ENCODE measurements around the gene RNF130. TPM values are rescaled to one million over a fixed set of nuclear protein-coding genes. Genes with fewer than 3 reads are reported as not detected.

Gene RNF130
- 19.8 TPM for total RNA-seq

GRCh38 chr5:180071531-180072255 is at the start of gene RNF130:
TSS of gene RNF130 (minus strand) at chr5:180071759. CDS start at chr5:180071702, 57 bp downstream.
- H3K36me3 ChIP-seq (ENCODE audit: control insufficient read depth in 3 of 3, insufficient read depth in 3 of 3, low read length in 3 of 3) = no peaks in the 10 kb centered on the region
- H3K4me1 ChIP-seq (ENCODE audit: control insufficient read depth in 3 of 3, insufficient read depth in 3 of 3, low read length in 3 of 3) = peaks cover 14 to 18% (median 15%) of the 10 kb centered on the region in 3 donors
- H3K4me3 ChIP-seq (ENCODE audit: low read length in 3 of 3) = peak within 1 kb of the TSS; percentile 80 to 89 (median 87)
- peak within 1 kb of the TSS; percentile 87 for H3K27ac ChIP-seq (ENCODE audit: low read depth, low read length)
- H3K27me3 ChIP-seq (ENCODE audit: control insufficient read depth in 3 of 3, insufficient read depth in 3 of 3, low read length in 3 of 3) = no peaks in the 10 kb centered on the region
- H3K9ac ChIP-seq (ENCODE audit: low read depth in 1 of 3, low read length in 3 of 3) = peak within 1 kb of the TSS; percentile 86 to 93 (median 88)
- no peaks in the 10 kb centered on the region for H3K9me3 ChIP-seq (ENCODE audit: control insufficient read depth in 3 of 3, low read length in 3 of 3)

- Histone ChIP-seq H3K36me3 (ENCODE audit: control insufficient read depth in 3 of 3, insufficient read depth in 3 of 3, low read length in 3 of 3) (no peaks in the 10 kb centered on the region), H3K9me3 (ENCODE audit: control insufficient read depth in 3 of 3, low read length in 3 of 3) (no peaks in the 10 kb centered on the region), H3K4me3 (ENCODE audit: low read length in 3 of 3) (no peak overlapping the region), H3K27me3 (ENCODE audit: control insufficient read depth in 3 of 3, insufficient read depth in 3 of 3, low read length in 3 of 3) (peaks cover 0 to 15% (median 12%) of the 10 kb centered on the region in 3 donors), H3K4me1 (ENCODE audit: control insufficient read depth in 3 of 3, insufficient read depth in 3 of 3, low read length in 3 of 3) (no peaks in the 10 kb centered on the region), H3K9ac (ENCODE audit: low read depth in 1 of 3, low read length in 3 of 3) (no peak overlapping the region), H3K27ac (ENCODE audit: low read depth, low read length) (no peak overlapping the region)
These were observed 48.9 kb upstream of the RNF130 start for GRCh38 chr5:180120237-180121101.

- Histone ChIP-seq H3K4me1 (ENCODE audit: control insufficient read depth in 3 of 3, insufficient read depth in 3 of 3, low read length in 3 of 3) (no peaks in the 10 kb centered on the region), H3K4me3 (ENCODE audit: low read length in 3 of 3) (no peak overlapping the region), H3K27me3 (ENCODE audit: control insufficient read depth in 3 of 3, insufficient read depth in 3 of 3, low read length in 3 of 3) (peaks cover 0 to 13% (median 12%) of the 10 kb centered on the region in 3 donors), H3K27ac (ENCODE audit: low read depth, low read length) (no peak overlapping the region), H3K9me3 (ENCODE audit: control insufficient read depth in 3 of 3, low read length in 3 of 3) (no peaks in the 10 kb centered on the region), H3K9ac (ENCODE audit: low read depth in 1 of 3, low read length in 3 of 3) (no peak overlapping the region), H3K36me3 (ENCODE audit: control insufficient read depth in 3 of 3, insufficient read depth in 3 of 3, low read length in 3 of 3) (no peaks in the 10 kb centered on the region)
These were observed 48.3 kb upstream of the RNF130 start for GRCh38 chr5:180119903-180120236.

GRCh38 chr5:180119031-180119902 is 47.7 kb upstream of the RNF130 start:
- Histone ChIP-seq H3K9ac (ENCODE audit: low read depth in 1 of 3, low read length in 3 of 3) (no peak overlapping the region), H3K4me3 (ENCODE audit: low read length in 3 of 3) (no peak overlapping the region), H3K27ac (ENCODE audit: low read depth, low read length) (no peak overlapping the region), H3K9me3 (ENCODE audit: control insufficient read depth in 3 of 3, low read length in 3 of 3) (no peaks in the 10 kb centered on the region), H3K27me3 (ENCODE audit: control insufficient read depth in 3 of 3, insufficient read depth in 3 of 3, low read length in 3 of 3) (peaks cover 0 to 13% (median 12%) of the 10 kb centered on the region in 3 donors), H3K36me3 (ENCODE audit: control insufficient read depth in 3 of 3, insufficient read depth in 3 of 3, low read length in 3 of 3) (no peaks in the 10 kb centered on the region), H3K4me1 (ENCODE audit: control insufficient read depth in 3 of 3, insufficient read depth in 3 of 3, low read length in 3 of 3) (no peaks in the 10 kb centered on the region)

GRCh38 chr5:180118391-180118791 is 46.8 kb upstream of the RNF130 start:
- H3K9me3 ChIP-seq (ENCODE audit: control insufficient read depth in 3 of 3, low read length in 3 of 3) = no peaks in the 10 kb centered on the region
- no peaks in the 10 kb centered on the region for H3K36me3 ChIP-seq (ENCODE audit: control insufficient read depth in 3 of 3, insufficient read depth in 3 of 3, low read length in 3 of 3)
- no peak overlapping the region for H3K27ac ChIP-seq (ENCODE audit: low read depth, low read length)
- H3K4me1 ChIP-seq (ENCODE audit: control insufficient read depth in 3 of 3, insufficient read depth in 3 of 3, low read length in 3 of 3) = no peaks in the 10 kb centered on the region
- H3K27me3 ChIP-seq (ENCODE audit: control insufficient read depth in 3 of 3, insufficient read depth in 3 of 3, low read length in 3 of 3) = peaks cover 0 to 13% (median 12%) of the 10 kb centered on the region in 3 donors
- H3K4me3 ChIP-seq (ENCODE audit: low read length in 3 of 3) = no peak overlapping the region
- H3K9ac ChIP-seq (ENCODE audit: low read depth in 1 of 3, low read length in 3 of 3) = no peak overlapping the region

- Histone ChIP-seq H3K27ac (ENCODE audit: low read depth, low read length) (no peak overlapping the region), H3K27me3 (ENCODE audit: control insufficient read depth in 3 of 3, insufficient read depth in 3 of 3, low read length in 3 of 3) (peaks cover 0 to 17% (median 10%) of the 10 kb centered on the region in 3 donors), H3K9me3 (ENCODE audit: control insufficient read depth in 3 of 3, low read length in 3 of 3) (no peaks in the 10 kb centered on the region), H3K9ac (ENCODE audit: low read depth in 1 of 3, low read length in 3 of 3) (no peak overlapping the region), H3K36me3 (ENCODE audit: control insufficient read depth in 3 of 3, insufficient read depth in 3 of 3, low read length in 3 of 3) (no peaks in the 10 kb centered on the region), H3K4me3 (ENCODE audit: low read length in 3 of 3) (no peak overlapping the region), H3K4me1 (ENCODE audit: control insufficient read depth in 3 of 3, insufficient read depth in 3 of 3, low read length in 3 of 3) (no peaks in the 10 kb centered on the region)
These were observed 45.6 kb upstream of the RNF130 start for GRCh38 chr5:180117000-180117725.

GRCh38 chr5:180116077-180116999 is 44.8 kb upstream of the RNF130 start:
- Histone ChIP-seq H3K4me1 (ENCODE audit: control insufficient read depth in 3 of 3, insufficient read depth in 3 of 3, low read length in 3 of 3) (no peaks in the 10 kb centered on the region), H3K9ac (ENCODE audit: low read depth in 1 of 3, low read length in 3 of 3) (no peak overlapping the region), H3K36me3 (ENCODE audit: control insufficient read depth in 3 of 3, insufficient read depth in 3 of 3, low read length in 3 of 3) (no peaks in the 10 kb centered on the region), H3K27me3 (ENCODE audit: control insufficient read depth in 3 of 3, insufficient read depth in 3 of 3, low read length in 3 of 3) (peaks cover 0 to 16% (median 6%) of the 10 kb centered on the region in 3 donors), H3K4me3 (ENCODE audit: low read length in 3 of 3) (no peak overlapping the region), H3K9me3 (ENCODE audit: control insufficient read depth in 3 of 3, low read length in 3 of 3) (no peaks in the 10 kb centered on the region), H3K27ac (ENCODE audit: low read depth, low read length) (no peak overlapping the region)

- H3K9me3 ChIP-seq (ENCODE audit: control insufficient read depth in 3 of 3, low read length in 3 of 3) = no peaks in the 10 kb centered on the region
- H3K9ac ChIP-seq (ENCODE audit: low read depth in 1 of 3, low read length in 3 of 3) = no peak overlapping the region
- H3K4me1 ChIP-seq (ENCODE audit: control insufficient read depth in 3 of 3, insufficient read depth in 3 of 3, low read length in 3 of 3) = no peaks in the 10 kb centered on the region
- no peak overlapping the region for H3K27ac ChIP-seq (ENCODE audit: low read depth, low read length)
- no peaks in the 10 kb centered on the region for H3K36me3 ChIP-seq (ENCODE audit: control insufficient read depth in 3 of 3, insufficient read depth in 3 of 3, low read length in 3 of 3)
- H3K4me3 ChIP-seq (ENCODE audit: low read length in 3 of 3) = no peak overlapping the region
- peaks cover 0 to 16% (median 6%) of the 10 kb centered on the region in 3 donors for H3K27me3 ChIP-seq (ENCODE audit: control insufficient read depth in 3 of 3, insufficient read depth in 3 of 3, low read length in 3 of 3)
These were observed 43.9 kb upstream of the RNF130 start for GRCh38 chr5:180115326-180116076.
